HCT116 (cell line): ENCODE results near the gene FOXF1. TPM values are rescaled to one million over a fixed set of nuclear protein-coding genes. Genes with fewer than 3 reads are reported as not detected.

Experiments
- ATAC-seq: fragments of 200-7000 bp; cut with Tn5 transposase; 2 replicates; pipeline ENCODE4 v1.9.1; 2020; ENCODE audit warnings: mild to moderate bottlenecking, moderate library complexity
- BruUV-seq: library from RNA; stranded (reverse); fragments of 400-500 nt; replicated peaks from 2 replicates; lab custom pipeline; 2021; lab: Mats Ljungman, UMichigan
- CTCF ChIA-PET: fragments of 300-600 bp; sonication (Branson Sonifier 250); formaldehyde crosslinking; loops from one replicate; lab custom pipeline; 2021; ENCODE audit warnings: antibody characterized with exemption; lab: Charles Lee
- POLR2A ChIA-PET: fragments of 300-600, 350-600 bp; sonication (Branson Sonifier 250); formaldehyde crosslinking; loops from one replicate; lab custom pipeline; 2021; ENCODE audit warnings: antibody characterized with exemption; lab: Charles Lee
- RAD21 ChIA-PET, 2 experiments: fragments of 300-600 bp; sonication (Branson Sonifier 250); formaldehyde crosslinking; loops; one replicate each; lab custom pipeline; 2023; ENCODE audit warnings: low total read pairs in 2 of 2; ENCODE audit not compliant: uncharacterized antibody in 2 of 2, unreplicated experiment in 2 of 2, low non-redundant PET in 1 of 2; lab: Charles Lee
- DNase-seq: peaks from one replicate; pipeline ENCODE4 v3.0.0-alpha.2; 2010; ENCODE audit warnings: low read depth, low spot score
- H2AFZ ChIP-seq: fragments of 200-600 bp; shearing (Covaris generic), sonication (generic); 2 replicates; pipeline ENCODE4 v1.6.1; 2017; ENCODE audit warnings: low read depth, mixed run types, mixed read lengths, antibody characterized with exemption, low read length; ENCODE audit not compliant: poor library complexity, severe bottlenecking
- H3K27ac ChIP-seq: 2 replicates; pipeline ENCODE4 v1.5.1; 2012; ENCODE audit warnings: low read depth, low read length
- H3K27me3 ChIP-seq: fragments of 200-600 bp; sonication (generic); 2 replicates; pipeline ENCODE4 v1.6.1; 2016; ENCODE audit warnings: mixed run types, low read length, mixed read lengths; ENCODE audit not compliant: insufficient read depth
- H3K36me3 ChIP-seq, 2 experiments: fragments of 200-500 bp in 1 of 2; fragments of 200-600 bp in 1 of 2; sonication (Bioruptor generic) in 1 of 2; sonication (generic) in 1 of 2; 2 replicates each; pipeline versions ENCODE4 v1.5.1 to v1.6.1; 2014 to 2016; ENCODE audit warnings: low read length in 2 of 2, inconsistent platforms in 1 of 2, mixed read lengths in 1 of 2, mixed run types in 1 of 2; ENCODE audit not compliant: insufficient read depth in 2 of 2, control insufficient read depth in 1 of 2
- H3K4me1 ChIP-seq, 2 experiments: fragments of 200-600 bp in 1 of 2; sonication (generic) in 1 of 2; 2 replicates each; pipeline versions ENCODE4 v1.5.1 to v1.6.1; 2012 to 2017; ENCODE audit warnings: low read length in 2 of 2, inconsistent platforms in 1 of 2, mild to moderate bottlenecking in 1 of 2, mixed read lengths in 1 of 2, mixed run types in 1 of 2, moderate library complexity in 1 of 2; ENCODE audit not compliant: insufficient read depth in 2 of 2, control insufficient read depth in 1 of 2
- H3K4me2 ChIP-seq: fragments of 200-600 bp; sonication (generic); 2 replicates; pipeline ENCODE4 v1.6.1; 2017; ENCODE audit warnings: mixed run types, low read length, mixed read lengths
- H3K4me3 ChIP-seq, 2 experiments: fragments of 200-600 bp in 1 of 2; sonication (generic) in 1 of 2; replicated peaks in 1 of 2; 2 replicates each; pipeline ENCODE4 v1.5.1; 2011 to 2016; ENCODE audit warnings: low read length in 2 of 2, control low read depth in 1 of 2, low read depth in 1 of 2, mild to moderate bottlenecking in 1 of 2, mixed read lengths in 1 of 2, mixed run types in 1 of 2
- H3K79me2 ChIP-seq: fragments of 200-600 bp; sonication (generic); 2 replicates; pipeline ENCODE4 v1.6.1; 2017; ENCODE audit warnings: mild to moderate bottlenecking, mixed run types, low read length, moderate library complexity, mixed read lengths; ENCODE audit not compliant: insufficient read depth
- H3K9ac ChIP-seq: fragments of 200-600 bp; sonication (generic); 2 replicates; pipeline ENCODE4 v1.6.1; 2016; ENCODE audit warnings: low read length, mixed read lengths
- H3K9me2 ChIP-seq: fragments of 200-600 bp; sonication (generic), shearing (Covaris generic); 2 replicates; pipeline ENCODE4 v1.6.1; 2017; ENCODE audit warnings: mixed run types, mild to moderate bottlenecking, moderate library complexity; ENCODE audit not compliant: insufficient read depth
- H3K9me3 ChIP-seq, 2 experiments: fragments of 200-500 bp in 1 of 2; fragments of 200-600 bp in 1 of 2; sonication (Bioruptor generic) in 1 of 2; sonication (generic) in 1 of 2; 2 replicates each; pipeline ENCODE4 v1.6.1; 2014 to 2017; ENCODE audit warnings: low read length in 2 of 2, mixed read lengths in 2 of 2, inconsistent platforms in 1 of 2, low read depth in 1 of 2, mild to moderate bottlenecking in 1 of 2, mixed run types in 1 of 2, moderate library complexity in 1 of 2; ENCODE audit not compliant: control insufficient read depth in 1 of 2, insufficient read depth in 1 of 2
- H4K20me1 ChIP-seq: fragments of 200-600 bp; sonication (generic), shearing (Covaris generic); 2 replicates; pipeline ENCODE4 v1.6.1; 2017; ENCODE audit warnings: mixed run types, mild to moderate bottlenecking, moderate library complexity; ENCODE audit not compliant: insufficient read depth
- CEBPB ChIP-seq: IDR thresholded peaks from 2 replicates; pipeline ENCODE4 v1.6.1; 2012; ENCODE audit warnings: low read depth
- CTCF ChIP-seq, 3 experiments: fragments of 200-600 bp in 1 of 3; sonication (generic) in 1 of 3; IDR thresholded peaks in 2 of 3; conservative IDR thresholded peaks in 1 of 3; 2 replicates each; pipeline ENCODE4 v1.5.1; 2012 to 2017; ENCODE audit warnings: low read depth in 2 of 3, low read length in 2 of 3, antibody characterized with exemption in 1 of 3, borderline replicate concordance in 1 of 3, control low read depth in 1 of 3, mild to moderate bottlenecking in 1 of 3, mixed read lengths in 1 of 3, mixed run types in 1 of 3, moderate library complexity in 1 of 3; ENCODE audit not compliant: insufficient read depth in 1 of 3
- EGR1 ChIP-seq: IDR thresholded peaks from 2 replicates; pipeline ENCODE4 v1.6.1; 2012; ENCODE audit warnings: low read depth
- EZH2 ChIP-seq: fragments of 200-600 bp; sonication (generic); IDR thresholded peaks from 2 replicates; pipeline ENCODE4 v1.6.1; 2017; ENCODE audit warnings: antibody characterized with exemption, mixed run types
- EZH2phosphoT487 ChIP-seq: fragments of 200-600 bp; IDR thresholded peaks from 2 replicates; pipeline ENCODE4 v1.6.1; 2018; ENCODE audit warnings: antibody characterized with exemption, borderline replicate concordance
- FOSL1 ChIP-seq: IDR thresholded peaks from 2 replicates; pipeline ENCODE4 v1.6.1; 2012; ENCODE audit warnings: low read depth
- JUND ChIP-seq: IDR thresholded peaks from 2 replicates; pipeline ENCODE4 v1.6.1; 2012
- POLR2AphosphoS5 ChIP-seq: IDR thresholded peaks from 2 replicates; pipeline ENCODE4 v1.6.1; 2011; ENCODE audit warnings: mild to moderate bottlenecking, low read depth, low read length, moderate library complexity
- REST ChIP-seq: IDR thresholded peaks from 2 replicates; pipeline ENCODE4 v1.6.1; 2012; ENCODE audit warnings: low read depth
- SRF ChIP-seq: IDR thresholded peaks from 2 replicates; pipeline ENCODE4 v1.6.1; 2012; ENCODE audit warnings: low read depth
- YY1 ChIP-seq: IDR thresholded peaks from 2 replicates; pipeline ENCODE4 v1.6.1; 2011; ENCODE audit warnings: low read length, low read depth, moderate library complexity, mild to moderate bottlenecking; ENCODE audit not compliant: insufficient replicate concordance; ENCODE audit errors: extremely low read depth
- ZBTB33 ChIP-seq: IDR thresholded peaks from 2 replicates; pipeline ENCODE4 v1.6.1; 2011; ENCODE audit warnings: mild to moderate bottlenecking, low read length, moderate library complexity; ENCODE audit not compliant: insufficient replicate concordance; ENCODE audit errors: extremely low read depth
- intact Hi-C: fragments of 100-400 bp; cut with micrococcal nuclease; formaldehyde crosslinking; loops from 2 replicates; pipeline ENCODE4 v1.10.0; 2022
- total RNA-seq: library from RNA; stranded (reverse); gene quantifications from one replicate; pipeline ENCODE4 v1.2.1, GENCODE V29; 2021; ENCODE audit not compliant: unreplicated experiment

The FOXF1 gene
- total RNA-seq, 1 experiment from 2014 or later = 2.4 TPM

DNA sequence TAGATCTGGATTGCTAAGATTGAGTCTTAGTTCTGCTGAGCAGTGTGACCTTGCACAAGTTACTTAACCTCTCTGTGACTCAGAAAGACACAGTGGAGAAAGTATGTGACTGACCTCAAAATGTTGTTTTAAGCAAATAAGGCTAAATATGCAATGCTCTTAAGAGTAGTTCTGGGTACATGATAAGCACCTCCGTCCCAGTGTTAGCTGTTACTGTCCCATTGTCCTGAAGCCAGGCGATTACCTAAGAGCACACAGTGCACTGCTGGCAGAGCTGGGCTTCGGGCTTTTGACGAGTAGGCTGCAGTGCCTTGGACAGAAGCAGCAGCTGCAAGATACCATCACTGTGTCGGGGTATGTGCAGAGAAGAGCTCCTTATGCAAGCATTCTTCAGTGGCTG, 32.7 kb upstream of the FOXF1 start:
- Histone ChIP-seq H4K20me1 (no peaks in the 10 kb centered on the region), H3K9me2 (no peaks in the 10 kb centered on the region), H3K79me2 (no peaks in the 10 kb centered on the region), H3K27me3 (peaks cover 50% of the 10 kb centered on the region; the same call in 1 of the 2 replicates), H3K9ac (no peak overlapping the region), H3K9me3 (no peaks in the 10 kb centered on the region), H3K27ac (no peak overlapping the region), H3K4me1 (peaks cover 8 to 18% of the 10 kb centered on the region in 2 experiments; a peak in 3 of 4 replicates), H3K4me2 (no peak overlapping the region), H3K4me3 (no peak overlapping the region), H2AFZ (no peak overlapping the region), H3K36me3 (no peaks in the 10 kb centered on the region)
- DNase-seq = no peak
- no TSS peak for BruUV-seq
- RAD21 ChIA-PET = no interaction called here
- CTCF ChIA-PET = interaction anchor here (1.1 to 1.9 kb wide), 3 partner anchors 40 to 405 kb away, joined by 3 to 7 read pairs (median 4); no protein-coding TSS in a partner anchor
- intact Hi-C loops = no loop called here
- TF ChIP-seq EGR1 = no peak
- no peak for TF ChIP-seq FOSL1
- TF ChIP-seq EZH2phosphoT487 = no peak
- no peak for TF ChIP-seq CEBPB
- no peak for TF ChIP-seq ZBTB33
- no peak for TF ChIP-seq EZH2
- TF ChIP-seq POLR2AphosphoS5 = no peak
- TF ChIP-seq JUND = no peak
- TF ChIP-seq CTCF (IDR thresholded peaks at IDR 0.05 in 2 of 3, conservative IDR thresholded peaks at IDR 0.05 in 1 of 3; ENCODE audit: borderline replicate concordance in 1 of 3, insufficient read depth in 1 of 3, low read depth in 2 of 3, low read length in 2 of 3) = no peak
- TF ChIP-seq REST = no peak
- no peak for TF ChIP-seq SRF
- no peak for TF ChIP-seq YY1
- ATAC-seq = no peak
- POLR2A ChIA-PET = no interaction called here
